HepG2 (cell line): ENCODE data around the gene ITIH3. TPM values are rescaled to one million over a fixed set of nuclear protein-coding genes. Genes with fewer than 3 reads are reported as not detected.
A peak's percentile ranks its signal among the peaks of the same experiment; 100 is the strongest.

Experiments used
- DMAP1 ChIP-seq: IDR thresholded peaks from 2 replicates; pipeline ENCODE4 v1.6.1; 2016
- EHMT2 ChIP-seq: fragments of 200-600 bp; sonication (generic); IDR thresholded peaks from 2 replicates; pipeline ENCODE4 v1.7.0; 2017; ENCODE audit warnings: antibody characterized with exemption, low read depth, low read length, borderline replicate concordance
- ESRRA ChIP-seq: sonication (generic); formaldehyde crosslinking; IDR thresholded peaks from 2 replicates; pipeline ENCODE4 v1.5.1; 2020; ENCODE audit warnings: mild to moderate bottlenecking, low read depth, missing genetic modification reagents
- NR2F1 ChIP-seq, 2 experiments: fragments of 450-650 bp in 1 of 2; formaldehyde crosslinking in 1 of 2; IDR thresholded peaks; 2 replicates each; pipeline versions ENCODE4 v1.5.0 to v1.6.1; 2016 to 2020; ENCODE audit warnings: mild to moderate bottlenecking in 1 of 2, missing compliant biosample characterization in 1 of 2, missing genetic modification reagents in 1 of 2, moderate library complexity in 1 of 2
- RAD21 ChIP-seq: fragments of 450-650 bp; formaldehyde crosslinking; IDR thresholded peaks from 2 replicates; pipeline ENCODE4 v1.5.0; 2020; ENCODE audit warnings: mild to moderate bottlenecking
- SNAI1 ChIP-seq: sonication (generic); formaldehyde crosslinking; IDR thresholded peaks from 2 replicates; pipeline ENCODE4 v1.5.0; 2020; ENCODE audit warnings: mild to moderate bottlenecking, missing genetic modification reagents, borderline replicate concordance
- ZNF343 ChIP-seq: sonication (generic); formaldehyde crosslinking; IDR thresholded peaks from 2 replicates; pipeline ENCODE4 v1.4.0; 2020; ENCODE audit warnings: mild to moderate bottlenecking, missing genetic modification reagents
- ZNF552 ChIP-seq: sonication (generic); formaldehyde crosslinking; IDR thresholded peaks from 2 replicates; pipeline ENCODE4 v1.9.0; 2022; ENCODE audit warnings: missing genetic modification reagents, mild to moderate bottlenecking, borderline replicate concordance
- ZNF597 ChIP-seq: sonication (generic); formaldehyde crosslinking; IDR thresholded peaks from 2 replicates; pipeline ENCODE4 v1.5.0; 2020; ENCODE audit warnings: missing genetic modification reagents
- polyA plus RNA-seq, 8 experiments: library from polyadenylated mRNA; depleted of rRNA in 3 of 8; stranded (reverse) in 7 of 8; unstranded in 1 of 8; fragments of >200 nt; fragmentation: Illumina TruSeq in 4 of 8; extraction: Trizol in 4 of 8; gene quantifications; 2 replicates each; pipeline versions ENCODE4 v1.2.1 to v1.2.3, GENCODE V29; 2011 to 2016; ENCODE audit warnings: low read depth in 4 of 8, missing spikeins in 1 of 8, mixed read lengths in 1 of 8; ENCODE audit not compliant: insufficient read depth in 1 of 8
- total RNA-seq, 5 experiments: library from RNA; depleted of rRNA; stranded (reverse); fragments of >200 nt; fragmentation: Illumina TruSeq; extraction: Trizol; gene quantifications; 2 replicates each; pipeline ENCODE4 v1.2.3, GENCODE V29; 2016; ENCODE audit warnings: low read depth in 1 of 5
- TF ChIP-seq, protein P1 (sequence below): sonication (generic); formaldehyde crosslinking; IDR thresholded peaks from 2 replicates; pipeline ENCODE4 v1.5.0; 2020; ENCODE audit warnings: mild to moderate bottlenecking, missing genetic modification reagents, borderline replicate concordance
- TF ChIP-seq, protein P2 (sequence below): sonication (generic); formaldehyde crosslinking; IDR thresholded peaks from 2 replicates; pipeline ENCODE4 v1.5.1; 2020; ENCODE audit warnings: missing genetic modification reagents, mild to moderate bottlenecking, borderline replicate concordance
- TF ChIP-seq, protein P3 (sequence below): sonication (generic); formaldehyde crosslinking; IDR thresholded peaks from 2 replicates; pipeline ENCODE4 v1.5.1; 2020; ENCODE audit warnings: mild to moderate bottlenecking, missing genetic modification reagents, borderline replicate concordance
- TF ChIP-seq, protein P4 (sequence below): sonication (generic); formaldehyde crosslinking; IDR thresholded peaks from 2 replicates; pipeline ENCODE4 v1.4.0; 2020; ENCODE audit warnings: missing genetic modification reagents

Gene ITIH3
- total and polyA plus RNA-seq, 2 of the 13 experiments (the other 11 are each of a cell fraction or from before 2014, with no cell fraction given) = 105 to 632 TPM

GRCh38 chr3:52845157-52845556, 50.6 kb downstream of the ITIH3 start (continued):
- TF ChIP-seq, protein P1, sequence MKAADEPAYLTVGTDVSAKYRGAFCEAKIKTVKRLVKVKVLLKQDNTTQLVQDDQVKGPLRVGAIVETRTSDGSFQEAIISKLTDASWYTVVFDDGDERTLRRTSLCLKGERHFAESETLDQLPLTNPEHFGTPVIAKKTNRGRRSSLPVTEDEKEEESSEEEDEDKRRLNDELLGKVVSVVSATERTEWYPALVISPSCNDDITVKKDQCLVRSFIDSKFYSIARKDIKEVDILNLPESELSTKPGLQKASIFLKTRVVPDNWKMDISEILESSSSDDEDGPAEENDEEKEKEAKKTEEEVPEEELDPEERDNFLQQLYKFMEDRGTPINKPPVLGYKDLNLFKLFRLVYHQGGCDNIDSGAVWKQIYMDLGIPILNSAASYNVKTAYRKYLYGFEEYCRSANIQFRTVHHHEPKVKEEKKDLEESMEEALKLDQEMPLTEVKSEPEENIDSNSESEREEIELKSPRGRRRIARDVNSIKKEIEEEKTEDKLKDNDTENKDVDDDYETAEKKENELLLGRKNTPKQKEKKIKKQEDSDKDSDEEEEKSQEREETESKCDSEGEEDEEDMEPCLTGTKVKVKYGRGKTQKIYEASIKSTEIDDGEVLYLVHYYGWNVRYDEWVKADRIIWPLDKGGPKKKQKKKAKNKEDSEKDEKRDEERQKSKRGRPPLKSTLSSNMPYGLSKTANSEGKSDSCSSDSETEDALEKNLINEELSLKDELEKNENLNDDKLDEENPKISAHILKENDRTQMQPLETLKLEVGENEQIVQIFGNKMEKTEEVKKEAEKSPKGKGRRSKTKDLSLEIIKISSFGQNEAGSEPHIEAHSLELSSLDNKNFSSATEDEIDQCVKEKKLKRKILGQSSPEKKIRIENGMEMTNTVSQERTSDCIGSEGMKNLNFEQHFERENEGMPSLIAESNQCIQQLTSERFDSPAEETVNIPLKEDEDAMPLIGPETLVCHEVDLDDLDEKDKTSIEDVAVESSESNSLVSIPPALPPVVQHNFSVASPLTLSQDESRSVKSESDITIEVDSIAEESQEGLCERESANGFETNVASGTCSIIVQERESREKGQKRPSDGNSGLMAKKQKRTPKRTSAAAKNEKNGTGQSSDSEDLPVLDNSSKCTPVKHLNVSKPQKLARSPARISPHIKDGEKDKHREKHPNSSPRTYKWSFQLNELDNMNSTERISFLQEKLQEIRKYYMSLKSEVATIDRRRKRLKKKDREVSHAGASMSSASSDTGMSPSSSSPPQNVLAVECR = peak; percentile 41; the same call in 1 of the 2 replicates
- TF ChIP-seq NR2F1 (CRISPR knock-in tag; IDR thresholded peaks at IDR 0.05) (no peak), ZNF597 (no peak), ZNF343 (CRISPR knock-in tag) (no peak), ZNF552 (CRISPR knock-in tag) (no peak), RAD21 (CRISPR knock-in tag) (no peak), EHMT2 (no peak), SNAI1 (CRISPR knock-in tag) (no peak), DMAP1 (CRISPR knock-in tag) (no peak), ESRRA (CRISPR knock-in tag) (no peak)
- TF ChIP-seq, protein P2, sequence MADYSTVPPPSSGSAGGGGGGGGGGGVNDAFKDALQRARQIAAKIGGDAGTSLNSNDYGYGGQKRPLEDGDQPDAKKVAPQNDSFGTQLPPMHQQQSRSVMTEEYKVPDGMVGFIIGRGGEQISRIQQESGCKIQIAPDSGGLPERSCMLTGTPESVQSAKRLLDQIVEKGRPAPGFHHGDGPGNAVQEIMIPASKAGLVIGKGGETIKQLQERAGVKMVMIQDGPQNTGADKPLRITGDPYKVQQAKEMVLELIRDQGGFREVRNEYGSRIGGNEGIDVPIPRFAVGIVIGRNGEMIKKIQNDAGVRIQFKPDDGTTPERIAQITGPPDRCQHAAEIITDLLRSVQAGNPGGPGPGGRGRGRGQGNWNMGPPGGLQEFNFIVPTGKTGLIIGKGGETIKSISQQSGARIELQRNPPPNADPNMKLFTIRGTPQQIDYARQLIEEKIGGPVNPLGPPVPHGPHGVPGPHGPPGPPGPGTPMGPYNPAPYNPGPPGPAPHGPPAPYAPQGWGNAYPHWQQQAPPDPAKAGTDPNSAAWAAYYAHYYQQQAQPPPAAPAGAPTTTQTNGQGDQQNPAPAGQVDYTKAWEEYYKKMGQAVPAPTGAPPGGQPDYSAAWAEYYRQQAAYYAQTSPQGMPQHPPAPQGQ (CRISPR knock-in tag) = no peak
- TF ChIP-seq, protein P3, sequence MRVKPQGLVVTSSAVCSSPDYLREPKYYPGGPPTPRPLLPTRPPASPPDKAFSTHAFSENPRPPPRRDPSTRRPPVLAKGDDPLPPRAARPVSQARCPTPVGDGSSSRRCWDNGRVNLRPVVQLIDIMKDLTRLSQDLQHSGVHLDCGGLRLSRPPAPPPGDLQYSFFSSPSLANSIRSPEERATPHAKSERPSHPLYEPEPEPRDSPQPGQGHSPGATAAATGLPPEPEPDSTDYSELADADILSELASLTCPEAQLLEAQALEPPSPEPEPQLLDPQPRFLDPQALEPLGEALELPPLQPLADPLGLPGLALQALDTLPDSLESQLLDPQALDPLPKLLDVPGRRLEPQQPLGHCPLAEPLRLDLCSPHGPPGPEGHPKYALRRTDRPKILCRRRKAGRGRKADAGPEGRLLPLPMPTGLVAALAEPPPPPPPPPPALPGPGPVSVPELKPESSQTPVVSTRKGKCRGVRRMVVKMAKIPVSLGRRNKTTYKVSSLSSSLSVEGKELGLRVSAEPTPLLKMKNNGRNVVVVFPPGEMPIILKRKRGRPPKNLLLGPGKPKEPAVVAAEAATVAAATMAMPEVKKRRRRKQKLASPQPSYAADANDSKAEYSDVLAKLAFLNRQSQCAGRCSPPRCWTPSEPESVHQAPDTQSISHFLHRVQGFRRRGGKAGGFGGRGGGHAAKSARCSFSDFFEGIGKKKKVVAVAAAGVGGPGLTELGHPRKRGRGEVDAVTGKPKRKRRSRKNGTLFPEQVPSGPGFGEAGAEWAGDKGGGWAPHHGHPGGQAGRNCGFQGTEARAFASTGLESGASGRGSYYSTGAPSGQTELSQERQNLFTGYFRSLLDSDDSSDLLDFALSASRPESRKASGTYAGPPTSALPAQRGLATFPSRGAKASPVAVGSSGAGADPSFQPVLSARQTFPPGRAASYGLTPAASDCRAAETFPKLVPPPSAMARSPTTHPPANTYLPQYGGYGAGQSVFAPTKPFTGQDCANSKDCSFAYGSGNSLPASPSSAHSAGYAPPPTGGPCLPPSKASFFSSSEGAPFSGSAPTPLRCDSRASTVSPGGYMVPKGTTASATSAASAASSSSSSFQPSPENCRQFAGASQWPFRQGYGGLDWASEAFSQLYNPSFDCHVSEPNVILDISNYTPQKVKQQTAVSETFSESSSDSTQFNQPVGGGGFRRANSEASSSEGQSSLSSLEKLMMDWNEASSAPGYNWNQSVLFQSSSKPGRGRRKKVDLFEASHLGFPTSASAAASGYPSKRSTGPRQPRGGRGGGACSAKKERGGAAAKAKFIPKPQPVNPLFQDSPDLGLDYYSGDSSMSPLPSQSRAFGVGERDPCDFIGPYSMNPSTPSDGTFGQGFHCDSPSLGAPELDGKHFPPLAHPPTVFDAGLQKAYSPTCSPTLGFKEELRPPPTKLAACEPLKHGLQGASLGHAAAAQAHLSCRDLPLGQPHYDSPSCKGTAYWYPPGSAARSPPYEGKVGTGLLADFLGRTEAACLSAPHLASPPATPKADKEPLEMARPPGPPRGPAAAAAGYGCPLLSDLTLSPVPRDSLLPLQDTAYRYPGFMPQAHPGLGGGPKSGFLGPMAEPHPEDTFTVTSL (CRISPR knock-in tag) = no peak; the same call in 1 of the 2 replicates
- TF ChIP-seq, protein P4, sequence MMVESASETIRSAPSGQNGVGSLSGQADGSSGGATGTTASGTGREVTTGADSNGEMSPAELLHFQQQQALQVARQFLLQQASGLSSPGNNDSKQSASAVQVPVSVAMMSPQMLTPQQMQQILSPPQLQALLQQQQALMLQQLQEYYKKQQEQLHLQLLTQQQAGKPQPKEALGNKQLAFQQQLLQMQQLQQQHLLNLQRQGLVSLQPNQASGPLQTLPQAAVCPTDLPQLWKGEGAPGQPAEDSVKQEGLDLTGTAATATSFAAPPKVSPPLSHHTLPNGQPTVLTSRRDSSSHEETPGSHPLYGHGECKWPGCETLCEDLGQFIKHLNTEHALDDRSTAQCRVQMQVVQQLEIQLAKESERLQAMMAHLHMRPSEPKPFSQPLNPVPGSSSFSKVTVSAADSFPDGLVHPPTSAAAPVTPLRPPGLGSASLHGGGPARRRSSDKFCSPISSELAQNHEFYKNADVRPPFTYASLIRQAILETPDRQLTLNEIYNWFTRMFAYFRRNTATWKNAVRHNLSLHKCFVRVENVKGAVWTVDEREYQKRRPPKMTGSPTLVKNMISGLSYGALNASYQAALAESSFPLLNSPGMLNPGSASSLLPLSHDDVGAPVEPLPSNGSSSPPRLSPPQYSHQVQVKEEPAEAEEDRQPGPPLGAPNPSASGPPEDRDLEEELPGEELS = peak; percentile 54; the same call in 1 of the 2 replicates
